CD14-positive monocyte (primary cell): ENCODE data around the gene SPPL2C. TPM values are rescaled to one million over a fixed set of nuclear protein-coding genes. Genes with fewer than 3 reads are reported as not detected.
A peak's percentile ranks its signal among the peaks of the same experiment; 100 is the strongest.

Experiments used
- DNase-seq, 3 donors: peaks; one replicate each; pipeline ENCODE4 v3.0.0-alpha.2; 2011 to 2022
- H2AFZ ChIP-seq: 2 replicates; pipeline ENCODE4 v1.6.0; 2012; ENCODE audit warnings: mild to moderate bottlenecking, low read depth, low read length, inconsistent platforms; ENCODE audit not compliant: insufficient read depth, poor library complexity, severe bottlenecking
- H3K27ac ChIP-seq, 2 donors: 1 replicate in 1 of 2; 2 replicates in 1 of 2; pipeline ENCODE4 v1.5.1; 2012 to 2013; ENCODE audit warnings: low read length in 2 of 2, control low read depth in 1 of 2, inconsistent platforms in 1 of 2, low read depth in 1 of 2, mild to moderate bottlenecking in 1 of 2
- H3K27me3 ChIP-seq, 2 donors: one replicate each; pipeline versions ENCODE4 v1.6.0 to v1.6.1; 2011 to 2013; ENCODE audit warnings: low read length in 2 of 2; ENCODE audit not compliant: control insufficient read depth in 2 of 2, insufficient read depth in 2 of 2
- H3K36me3 ChIP-seq, 2 donors: replicated peaks in 1 of 2; 1 replicate in 1 of 2; 2 replicates in 1 of 2; pipeline versions ENCODE4 v1.5.1 to v1.6.1; 2012 to 2013; ENCODE audit warnings: low read length in 2 of 2, control low read depth in 1 of 2, inconsistent platforms in 1 of 2, mild to moderate bottlenecking in 1 of 2; ENCODE audit not compliant: insufficient read depth in 2 of 2, control insufficient read depth in 1 of 2
- H3K4me1 ChIP-seq, 2 donors: 1 replicate in 1 of 2; 2 replicates in 1 of 2; pipeline versions ENCODE4 v1.5.1 to v1.6.1; 2012 to 2013; ENCODE audit warnings: low read length in 2 of 2, control low read depth in 1 of 2, inconsistent platforms in 1 of 2, mild to moderate bottlenecking in 1 of 2, moderate library complexity in 1 of 2; ENCODE audit not compliant: insufficient read depth in 2 of 2, control insufficient read depth in 1 of 2
- H3K4me2 ChIP-seq: replicated peaks from 2 replicates; pipeline ENCODE3; 2012; ENCODE audit warnings: low read length, moderate library complexity, mild to moderate bottlenecking; ENCODE audit not compliant: poor library complexity, severe bottlenecking; ENCODE audit errors: extremely low read depth
- H3K4me3 ChIP-seq, 3 experiments: fragments of 200-600 bp in 1 of 3; sonication (generic) in 1 of 3; replicated peaks in 1 of 3; 1 replicate in 2 of 3; 2 replicates in 1 of 3; pipeline ENCODE4 v1.5.1; 2011 to 2013; ENCODE audit warnings: low read length in 3 of 3, mild to moderate bottlenecking in 3 of 3, control low read depth in 2 of 3, low read depth in 2 of 3, inconsistent platforms in 1 of 3, moderate library complexity in 1 of 3
- H3K79me2 ChIP-seq: 2 replicates; pipeline ENCODE4 v1.6.0; 2012; ENCODE audit warnings: mild to moderate bottlenecking, control low read depth, inconsistent platforms, low read length, moderate library complexity; ENCODE audit not compliant: insufficient read depth
- H3K9ac ChIP-seq: 2 replicates; pipeline ENCODE4 v1.6.0; 2017; ENCODE audit warnings: low read length, mild to moderate bottlenecking; ENCODE audit not compliant: insufficient read depth, poor library complexity, severe bottlenecking
- H3K9me3 ChIP-seq, 2 donors: replicated peaks in 1 of 2; 1 replicate in 1 of 2; 2 replicates in 1 of 2; pipeline versions ENCODE4 v1.5.1 to v1.6.1; 2012 to 2013; ENCODE audit warnings: low read length in 2 of 2, control low read depth in 1 of 2; ENCODE audit not compliant: control insufficient read depth in 1 of 2, insufficient read depth in 1 of 2
- H4K20me1 ChIP-seq: 2 replicates; pipeline ENCODE4 v1.6.0; 2012; ENCODE audit warnings: mild to moderate bottlenecking, low read length, control low read depth, moderate library complexity; ENCODE audit not compliant: insufficient read depth
- H3K27ac Mint-ChIP-seq, 7 donors: one replicate each; pipeline ENCODE4 v1.8.0; 2020; ENCODE audit warnings: mild to moderate bottlenecking in 7 of 7, mixed read lengths in 7 of 7, moderate library complexity in 6 of 7, inconsistent platforms in 2 of 7
- H3K27me3 Mint-ChIP-seq, 3 donors: one replicate each; pipeline ENCODE4 v1.8.0; 2021 to 2022; ENCODE audit warnings: low read depth in 3 of 3, mild to moderate bottlenecking in 3 of 3, mixed read lengths in 3 of 3, moderate library complexity in 3 of 3, inconsistent platforms in 1 of 3
- H3K36me3 Mint-ChIP-seq, 2 donors: one replicate each; pipeline ENCODE4 v1.8.0; 2020; ENCODE audit warnings: mixed read lengths in 2 of 2, inconsistent platforms in 1 of 2, mild to moderate bottlenecking in 1 of 2
- H3K4me1 Mint-ChIP-seq: one replicate; pipeline ENCODE4 v1.8.0; 2020; ENCODE audit warnings: mild to moderate bottlenecking, mixed read lengths
- H3K4me3 Mint-ChIP-seq, 2 donors: one replicate each; pipeline ENCODE4 v1.8.0; 2020; ENCODE audit warnings: mild to moderate bottlenecking in 2 of 2, mixed read lengths in 2 of 2, moderate library complexity in 1 of 2
- H3K9me3 Mint-ChIP-seq, 7 donors: one replicate each; pipeline ENCODE4 v1.8.0; 2020 to 2022; ENCODE audit warnings: mixed read lengths in 7 of 7, mild to moderate bottlenecking in 6 of 7, moderate library complexity in 6 of 7, inconsistent platforms in 2 of 7
- WGBS: methylation state at CpG from one replicate; pipeline ENCODE4 v1.1.5; 2013; ENCODE audit warnings: missing lambda C conversion rate; ENCODE audit not compliant: insufficient coverage; 5-methylcytosine and 5-hydroxymethylcytosine counted together
- intact Hi-C, 2 donors: fragments of 100-400 bp; cut with micrococcal nuclease; formaldehyde crosslinking; loops; one replicate each; pipeline versions ENCODE4 v1.15.0 to v1.15.1; 2023
- polyA plus RNA-seq, 3 donors: library from polyadenylated mRNA; depleted of rRNA in 1 of 3; unstranded in 2 of 3; stranded (reverse) in 1 of 3; fragments of 300-500 nt in 2 of 3; fragments of >200 nt in 1 of 3; fragmentation: Illumina TruSeq in 2 of 3; gene quantifications; 1 replicate in 2 of 3; 2 replicates in 1 of 3; pipeline ENCODE4 v1.2.3, GENCODE V29; 2012 to 2021
- TF ChIP-seq, protein P1 (sequence below): fragments of 200-600 bp; IDR thresholded peaks from one replicate; pipeline ENCODE4 v1.8.0; 2022; ENCODE audit warnings: antibody characterized with exemption, mild to moderate bottlenecking

The SPPL2C gene
- polyA plus RNA-seq, 3 donors, result not detected

DNA sequence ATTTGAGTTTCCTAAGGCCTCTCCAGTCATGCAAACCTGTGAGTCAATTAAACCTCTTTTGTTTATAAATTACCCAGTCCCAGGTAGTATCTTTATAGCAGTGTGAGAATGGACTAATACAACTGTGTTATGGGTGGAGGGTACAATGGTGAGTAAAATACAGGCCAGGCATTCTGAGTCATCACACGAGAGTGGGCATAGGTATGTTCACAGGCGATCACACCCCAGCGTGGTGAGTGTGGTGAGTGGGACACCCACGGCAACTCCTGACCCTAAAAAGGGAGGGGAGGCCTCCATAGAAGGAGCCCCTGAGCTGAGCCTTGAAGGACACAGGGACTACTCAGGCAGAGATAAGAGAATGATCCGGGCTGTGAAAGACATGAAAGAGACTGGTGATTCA, 27.0 kb downstream of the SPPL2C start:
- no peaks in the 10 kb centered on the region for H3K36me3 Mint-ChIP-seq
- H3K4me3 ChIP-seq, result no peak overlapping the region
- no peaks in the 10 kb centered on the region for H4K20me1 ChIP-seq
- no peak for DNase-seq
- H3K27me3 ChIP-seq, result no peaks in the 10 kb centered on the region
- no peaks in the 10 kb centered on the region for H3K79me2 ChIP-seq
- H3K36me3 ChIP-seq, result no peaks in the 10 kb centered on the region
- H3K4me3 Mint-ChIP-seq, result no peak overlapping the region
- no peak overlapping the region for H3K4me2 ChIP-seq
- TF ChIP-seq, protein P1, sequence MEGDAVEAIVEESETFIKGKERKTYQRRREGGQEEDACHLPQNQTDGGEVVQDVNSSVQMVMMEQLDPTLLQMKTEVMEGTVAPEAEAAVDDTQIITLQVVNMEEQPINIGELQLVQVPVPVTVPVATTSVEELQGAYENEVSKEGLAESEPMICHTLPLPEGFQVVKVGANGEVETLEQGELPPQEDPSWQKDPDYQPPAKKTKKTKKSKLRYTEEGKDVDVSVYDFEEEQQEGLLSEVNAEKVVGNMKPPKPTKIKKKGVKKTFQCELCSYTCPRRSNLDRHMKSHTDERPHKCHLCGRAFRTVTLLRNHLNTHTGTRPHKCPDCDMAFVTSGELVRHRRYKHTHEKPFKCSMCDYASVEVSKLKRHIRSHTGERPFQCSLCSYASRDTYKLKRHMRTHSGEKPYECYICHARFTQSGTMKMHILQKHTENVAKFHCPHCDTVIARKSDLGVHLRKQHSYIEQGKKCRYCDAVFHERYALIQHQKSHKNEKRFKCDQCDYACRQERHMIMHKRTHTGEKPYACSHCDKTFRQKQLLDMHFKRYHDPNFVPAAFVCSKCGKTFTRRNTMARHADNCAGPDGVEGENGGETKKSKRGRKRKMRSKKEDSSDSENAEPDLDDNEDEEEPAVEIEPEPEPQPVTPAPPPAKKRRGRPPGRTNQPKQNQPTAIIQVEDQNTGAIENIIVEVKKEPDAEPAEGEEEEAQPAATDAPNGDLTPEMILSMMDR, result no peak
- no peak overlapping the region for H2AFZ ChIP-seq
- peaks cover 2 to 18% (median 9%) of the 10 kb centered on the region in 3 donors for H3K27me3 Mint-ChIP-seq
- intact Hi-C loops, result no loop called here
- no peak overlapping the region for H3K27ac ChIP-seq
- 93% methylated on average over 5 of the region's 5 CpGs for WGBS
- H3K9me3 Mint-ChIP-seq, result peaks cover 0 to 11% (median 6%) of the 10 kb centered on the region in 7 donors
- no peak overlapping the region for H3K27ac Mint-ChIP-seq
- no peak overlapping the region for H3K9ac ChIP-seq
- peaks cover 7% of the 10 kb centered on the region for H3K4me1 Mint-ChIP-seq
- no peaks in the 10 kb centered on the region for H3K4me1 ChIP-seq
- no peaks in the 10 kb centered on the region for H3K9me3 ChIP-seq

DNA sequence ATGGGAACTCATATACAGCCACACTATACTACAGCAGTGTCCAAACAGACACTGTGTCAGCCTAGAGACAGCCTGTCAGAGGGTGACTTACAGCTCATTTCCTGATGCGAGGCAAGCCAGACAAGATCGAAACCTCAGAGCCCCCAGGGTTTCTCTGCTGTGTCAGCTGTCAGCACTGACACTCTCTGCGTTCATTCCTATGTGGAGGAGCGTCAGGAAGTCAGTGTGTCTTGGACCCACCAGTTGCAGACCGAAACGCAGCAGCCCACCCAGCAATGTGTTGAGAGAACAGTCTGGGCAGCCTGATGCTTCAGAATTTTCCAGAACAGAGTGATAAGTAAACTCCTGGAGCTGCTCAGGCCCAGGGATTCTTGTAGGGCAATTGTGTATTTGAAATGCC, 29.0 kb downstream of the SPPL2C start:
- TF ChIP-seq, protein P1, result no peak
- H2AFZ ChIP-seq, result no peak overlapping the region
- H3K36me3 ChIP-seq, result no peaks in the 10 kb centered on the region
- H3K9ac ChIP-seq, result no peak overlapping the region
- H3K4me2 ChIP-seq, result no peak overlapping the region
- no peak overlapping the region for H3K27ac ChIP-seq
- H3K27me3 Mint-ChIP-seq, result peaks cover 5 to 18% (median 9%) of the 10 kb centered on the region in 3 donors
- no peaks in the 10 kb centered on the region for H3K4me1 Mint-ChIP-seq
- no peak overlapping the region for H3K27ac Mint-ChIP-seq
- H3K79me2 ChIP-seq, result no peaks in the 10 kb centered on the region
- intact Hi-C loops, result no loop called here
- H3K27me3 ChIP-seq, result no peaks in the 10 kb centered on the region
- WGBS, result 0% methylated on average over 6 of the region's 6 CpGs
- no peaks in the 10 kb centered on the region for H3K36me3 Mint-ChIP-seq
- peak overlapping the region in 1 of 2 donors; percentile 6 for H3K4me3 Mint-ChIP-seq
- H3K4me1 ChIP-seq, result no peaks in the 10 kb centered on the region
- no peaks in the 10 kb centered on the region for H4K20me1 ChIP-seq
- H3K9me3 Mint-ChIP-seq, result peaks cover 3 to 13% (median 5%) of the 10 kb centered on the region in 7 donors
- H3K4me3 ChIP-seq, result no peak overlapping the region
- H3K9me3 ChIP-seq, result no peaks in the 10 kb centered on the region
- no peak for DNase-seq
